A204.1 (cell line): ENCODE measurements around the gene CACNA1D.

Experiments
- FAIRE-seq: peaks from 2 replicates; lab custom pipeline; 2012; peaks lifted over from hg19 to GRCh38; lab: Jason Lieb, UNC

The CACNA1D gene

GRCh38 chr3:53794597-53794996, 300.2 kb downstream of the CACNA1D start:
- no peak for FAIRE-seq

GRCh38 chr3:53795176-53795575, 300.8 kb downstream of the CACNA1D start:
- no peak for FAIRE-seq

GRCh38 chr3:53795789-53796560, 301.6 kb downstream of the CACNA1D start:
- no peak for FAIRE-seq

GRCh38 chr3:53798144-53798543, 303.7 kb downstream of the CACNA1D start:
- no peak for FAIRE-seq

- no peak for FAIRE-seq
Measured at GRCh38 chr3:53799338-53799865, 305.0 kb downstream of the CACNA1D start.

GRCh38 chr3:53800041-53800906, 305.9 kb downstream of the CACNA1D start:
- no peak for FAIRE-seq

GRCh38 chr3:53801319-53801718, 306.9 kb downstream of the CACNA1D start:
- no peak for FAIRE-seq

- no peak for FAIRE-seq
Measured at GRCh38 chr3:53802256-53802880, 308.0 kb downstream of the CACNA1D start.

- no peak for FAIRE-seq
Measured at GRCh38 chr3:53803124-53803815, 308.9 kb downstream of the CACNA1D start.

GRCh38 chr3:53803816-53804695, 309.6 kb downstream of the CACNA1D start:
- no peak for FAIRE-seq

GRCh38 chr3:53804697-53805462, 310.5 kb downstream of the CACNA1D start:
- no peak for FAIRE-seq

GRCh38 chr3:53805463-53806159, 311.2 kb downstream of the CACNA1D start:
- no peak for FAIRE-seq

- no peak for FAIRE-seq
Measured at GRCh38 chr3:53806182-53807116, 312.0 kb downstream of the CACNA1D start.

GRCh38 chr3:53807117-53807810, 312.9 kb downstream of the CACNA1D start:
- FAIRE-seq: no peak

GRCh38 chr3:53808496-53808895, 314.1 kb downstream of the CACNA1D start:
- no peak for FAIRE-seq

- no peak for FAIRE-seq
Measured at GRCh38 chr3:53809267-53809666, 314.9 kb downstream of the CACNA1D start.

GRCh38 chr3:53809764-53810400, 315.5 kb downstream of the CACNA1D start:
- no peak for FAIRE-seq
